ENCODE measurements around the gene NDNF.

The NDNF gene

GRCh38 chr4:121072224-121073003 is at the start of gene NDNF:
NDNF (minus strand) TSS chr4:121072535; CDS start chr4:121045837, 26,698 bp downstream.
- in situ Hi-C loops (cut with HindIII; ENCODE audit: low sequenced_read_pairs), result no loop called here
- DNase-seq (ENCODE audit: low read depth, low spot score), result peak; percentile 34
- peak within 1 kb of the TSS; percentile 53 for H3K4me3 ChIP-seq (ENCODE audit: low read depth, low read length)
- no peak for TF ChIP-seq CTCF (IDR thresholded peaks at IDR 0.05; ENCODE audit: low read depth, low read length)

GRCh38 chr4:121119715-121120114 is 47.4 kb upstream of the NDNF start:
- no peak for TF ChIP-seq CTCF (IDR thresholded peaks at IDR 0.05; ENCODE audit: low read depth, low read length)
- in situ Hi-C loops (cut with HindIII; ENCODE audit: low sequenced_read_pairs), result no loop called here
- DNase-seq (ENCODE audit: low read depth, low spot score), result no peak
- H3K4me3 ChIP-seq (ENCODE audit: low read depth, low read length), result no peak overlapping the region

- H3K4me3 ChIP-seq (ENCODE audit: low read depth, low read length), result no peak overlapping the region
- in situ Hi-C loops (cut with HindIII; ENCODE audit: low sequenced_read_pairs), result no loop called here
- DNase-seq (ENCODE audit: low read depth, low spot score), result no peak
- no peak for TF ChIP-seq CTCF (IDR thresholded peaks at IDR 0.05; ENCODE audit: low read depth, low read length)
Observed at GRCh38 chr4:121118344-121118743, 46.0 kb upstream of the NDNF start.

GRCh38 chr4:121114756-121115155 is 42.4 kb upstream of the NDNF start:
- DNase-seq (ENCODE audit: low read depth, low spot score), result no peak
- no peak overlapping the region for H3K4me3 ChIP-seq (ENCODE audit: low read depth, low read length)
- no peak for TF ChIP-seq CTCF (IDR thresholded peaks at IDR 0.05; ENCODE audit: low read depth, low read length)
- in situ Hi-C loops (cut with HindIII; ENCODE audit: low sequenced_read_pairs), result no loop called here

GRCh38 chr4:121112530-121112929 is 40.2 kb upstream of the NDNF start:
- peak; percentile 34 for TF ChIP-seq CTCF (IDR thresholded peaks at IDR 0.05; ENCODE audit: low read depth, low read length)
- H3K4me3 ChIP-seq (ENCODE audit: low read depth, low read length), result no peak overlapping the region
- in situ Hi-C loops (cut with HindIII; ENCODE audit: low sequenced_read_pairs), result no loop called here
- no peak for DNase-seq (ENCODE audit: low read depth, low spot score)

GRCh38 chr4:121108557-121108956 is 36.2 kb upstream of the NDNF start:
- no peak for TF ChIP-seq CTCF (IDR thresholded peaks at IDR 0.05; ENCODE audit: low read depth, low read length)
- no peak overlapping the region for H3K4me3 ChIP-seq (ENCODE audit: low read depth, low read length)
- DNase-seq (ENCODE audit: low read depth, low spot score), result no peak
- in situ Hi-C loops (cut with HindIII; ENCODE audit: low sequenced_read_pairs), result no loop called here

Measured in astrocyte of the spinal cord (primary cell).